H1 (cell line): ENCODE results near the gene MCUB. TPM values are rescaled to one million over a fixed set of nuclear protein-coding genes. Genes with fewer than 3 reads are reported as not detected.

ENCODE experiments used
- BACH1 ChIP-seq: IDR thresholded peaks from 2 replicates; pipeline ENCODE4 v1.6.1; 2012; ENCODE audit warnings: low read length, improper control_type of control experiment
- CEBPB ChIP-seq: IDR thresholded peaks from 2 replicates; pipeline ENCODE4 v1.6.1; 2012; ENCODE audit warnings: low read depth, low read length
- CTBP2 ChIP-seq: IDR thresholded peaks from 2 replicates; pipeline ENCODE4 v1.7.0; 2011; ENCODE audit warnings: borderline replicate concordance, mild to moderate bottlenecking, moderate library complexity, mixed read lengths, low read length; ENCODE audit not compliant: insufficient read depth, insufficient read length
- CTCF ChIP-seq, 3 experiments: IDR thresholded peaks; 1 replicate in 2 of 3; 2 replicates in 1 of 3; pipeline versions ENCODE4 v1.5.1 to v1.6.1; 2011; ENCODE audit warnings: low read length in 3 of 3, mild to moderate bottlenecking in 3 of 3, inconsistent platforms in 2 of 3, low read depth in 1 of 3, moderate library complexity in 1 of 3; ENCODE audit not compliant: insufficient read depth in 1 of 3; ENCODE audit errors: control extremely low read depth in 1 of 3
- EGR1 ChIP-seq: IDR thresholded peaks from 2 replicates; pipeline ENCODE4 v1.6.1; 2011; ENCODE audit warnings: low read depth, low read length, borderline replicate concordance
- KDM1A ChIP-seq: fragments of 200-600, 300-600 bp; sonication (generic); IDR thresholded peaks from 2 replicates; pipeline ENCODE4 v1.7.1; 2016; ENCODE audit warnings: mild to moderate bottlenecking, low read length, borderline replicate concordance
- MAX ChIP-seq: IDR thresholded peaks from 2 replicates; pipeline ENCODE4 v1.6.1; 2012; ENCODE audit warnings: inconsistent platforms
- SIRT6 ChIP-seq: IDR thresholded peaks from one replicate; pipeline ENCODE4 v1.7.1; 2012; ENCODE audit warnings: low read length, inconsistent platforms
- polyA plus RNA-seq, 7 experiments: library from polyadenylated mRNA; depleted of rRNA in 3 of 7; stranded (reverse) in 5 of 7; unstranded in 2 of 7; fragments of >200 nt in 5 of 7; fragments of 200-250 nt in 2 of 7; gene quantifications; 1 replicate in 5 of 7; 2 replicates in 1 of 7; 4 replicates in 1 of 7; pipeline versions ENCODE4 v1.2.1 to v1.2.3, GENCODE V29; 2011 to 2013; ENCODE audit warnings: missing spikeins in 2 of 7, mixed read lengths in 2 of 7
- total RNA-seq: library from RNA; stranded (reverse); fragmentation: NEBNext Ultra II Directional; extraction: Animal tissue kit (Norgen Biotek cat#: 25700); gene quantifications from 2 replicates; pipeline ENCODE4 v1.2.1, GENCODE V29; 2021
- TF ChIP-seq, protein P1 (sequence below): fragments of 300-600 bp; sonication (generic); IDR thresholded peaks from 2 replicates; pipeline ENCODE4 v1.7.1; 2012; ENCODE audit warnings: low read length, moderate library complexity, mild to moderate bottlenecking, inconsistent platforms; ENCODE audit not compliant: insufficient replicate concordance

The MCUB gene
- total and polyA plus RNA-seq, 2 of the 8 experiments (the other 6 are each of a cell fraction or from before 2014, with no cell fraction given), result 15.2 to 19.4 TPM

- TF ChIP-seq, protein P1, sequence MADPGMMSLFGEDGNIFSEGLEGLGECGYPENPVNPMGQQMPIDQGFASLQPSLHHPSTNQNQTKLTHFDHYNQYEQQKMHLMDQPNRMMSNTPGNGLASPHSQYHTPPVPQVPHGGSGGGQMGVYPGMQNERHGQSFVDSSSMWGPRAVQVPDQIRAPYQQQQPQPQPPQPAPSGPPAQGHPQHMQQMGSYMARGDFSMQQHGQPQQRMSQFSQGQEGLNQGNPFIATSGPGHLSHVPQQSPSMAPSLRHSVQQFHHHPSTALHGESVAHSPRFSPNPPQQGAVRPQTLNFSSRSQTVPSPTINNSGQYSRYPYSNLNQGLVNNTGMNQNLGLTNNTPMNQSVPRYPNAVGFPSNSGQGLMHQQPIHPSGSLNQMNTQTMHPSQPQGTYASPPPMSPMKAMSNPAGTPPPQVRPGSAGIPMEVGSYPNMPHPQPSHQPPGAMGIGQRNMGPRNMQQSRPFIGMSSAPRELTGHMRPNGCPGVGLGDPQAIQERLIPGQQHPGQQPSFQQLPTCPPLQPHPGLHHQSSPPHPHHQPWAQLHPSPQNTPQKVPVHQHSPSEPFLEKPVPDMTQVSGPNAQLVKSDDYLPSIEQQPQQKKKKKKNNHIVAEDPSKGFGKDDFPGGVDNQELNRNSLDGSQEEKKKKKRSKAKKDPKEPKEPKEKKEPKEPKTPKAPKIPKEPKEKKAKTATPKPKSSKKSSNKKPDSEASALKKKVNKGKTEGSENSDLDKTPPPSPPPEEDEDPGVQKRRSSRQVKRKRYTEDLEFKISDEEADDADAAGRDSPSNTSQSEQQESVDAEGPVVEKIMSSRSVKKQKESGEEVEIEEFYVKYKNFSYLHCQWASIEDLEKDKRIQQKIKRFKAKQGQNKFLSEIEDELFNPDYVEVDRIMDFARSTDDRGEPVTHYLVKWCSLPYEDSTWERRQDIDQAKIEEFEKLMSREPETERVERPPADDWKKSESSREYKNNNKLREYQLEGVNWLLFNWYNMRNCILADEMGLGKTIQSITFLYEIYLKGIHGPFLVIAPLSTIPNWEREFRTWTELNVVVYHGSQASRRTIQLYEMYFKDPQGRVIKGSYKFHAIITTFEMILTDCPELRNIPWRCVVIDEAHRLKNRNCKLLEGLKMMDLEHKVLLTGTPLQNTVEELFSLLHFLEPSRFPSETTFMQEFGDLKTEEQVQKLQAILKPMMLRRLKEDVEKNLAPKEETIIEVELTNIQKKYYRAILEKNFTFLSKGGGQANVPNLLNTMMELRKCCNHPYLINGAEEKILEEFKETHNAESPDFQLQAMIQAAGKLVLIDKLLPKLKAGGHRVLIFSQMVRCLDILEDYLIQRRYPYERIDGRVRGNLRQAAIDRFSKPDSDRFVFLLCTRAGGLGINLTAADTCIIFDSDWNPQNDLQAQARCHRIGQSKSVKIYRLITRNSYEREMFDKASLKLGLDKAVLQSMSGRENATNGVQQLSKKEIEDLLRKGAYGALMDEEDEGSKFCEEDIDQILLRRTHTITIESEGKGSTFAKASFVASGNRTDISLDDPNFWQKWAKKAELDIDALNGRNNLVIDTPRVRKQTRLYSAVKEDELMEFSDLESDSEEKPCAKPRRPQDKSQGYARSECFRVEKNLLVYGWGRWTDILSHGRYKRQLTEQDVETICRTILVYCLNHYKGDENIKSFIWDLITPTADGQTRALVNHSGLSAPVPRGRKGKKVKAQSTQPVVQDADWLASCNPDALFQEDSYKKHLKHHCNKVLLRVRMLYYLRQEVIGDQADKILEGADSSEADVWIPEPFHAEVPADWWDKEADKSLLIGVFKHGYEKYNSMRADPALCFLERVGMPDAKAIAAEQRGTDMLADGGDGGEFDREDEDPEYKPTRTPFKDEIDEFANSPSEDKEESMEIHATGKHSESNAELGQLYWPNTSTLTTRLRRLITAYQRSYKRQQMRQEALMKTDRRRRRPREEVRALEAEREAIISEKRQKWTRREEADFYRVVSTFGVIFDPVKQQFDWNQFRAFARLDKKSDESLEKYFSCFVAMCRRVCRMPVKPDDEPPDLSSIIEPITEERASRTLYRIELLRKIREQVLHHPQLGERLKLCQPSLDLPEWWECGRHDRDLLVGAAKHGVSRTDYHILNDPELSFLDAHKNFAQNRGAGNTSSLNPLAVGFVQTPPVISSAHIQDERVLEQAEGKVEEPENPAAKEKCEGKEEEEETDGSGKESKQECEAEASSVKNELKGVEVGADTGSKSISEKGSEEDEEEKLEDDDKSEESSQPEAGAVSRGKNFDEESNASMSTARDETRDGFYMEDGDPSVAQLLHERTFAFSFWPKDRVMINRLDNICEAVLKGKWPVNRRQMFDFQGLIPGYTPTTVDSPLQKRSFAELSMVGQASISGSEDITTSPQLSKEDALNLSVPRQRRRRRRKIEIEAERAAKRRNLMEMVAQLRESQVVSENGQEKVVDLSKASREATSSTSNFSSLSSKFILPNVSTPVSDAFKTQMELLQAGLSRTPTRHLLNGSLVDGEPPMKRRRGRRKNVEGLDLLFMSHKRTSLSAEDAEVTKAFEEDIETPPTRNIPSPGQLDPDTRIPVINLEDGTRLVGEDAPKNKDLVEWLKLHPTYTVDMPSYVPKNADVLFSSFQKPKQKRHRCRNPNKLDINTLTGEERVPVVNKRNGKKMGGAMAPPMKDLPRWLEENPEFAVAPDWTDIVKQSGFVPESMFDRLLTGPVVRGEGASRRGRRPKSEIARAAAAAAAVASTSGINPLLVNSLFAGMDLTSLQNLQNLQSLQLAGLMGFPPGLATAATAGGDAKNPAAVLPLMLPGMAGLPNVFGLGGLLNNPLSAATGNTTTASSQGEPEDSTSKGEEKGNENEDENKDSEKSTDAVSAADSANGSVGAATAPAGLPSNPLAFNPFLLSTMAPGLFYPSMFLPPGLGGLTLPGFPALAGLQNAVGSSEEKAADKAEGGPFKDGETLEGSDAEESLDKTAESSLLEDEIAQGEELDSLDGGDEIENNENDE, result no peak
- TF ChIP-seq EGR1 (no peak), CEBPB (no peak), CTBP2 (no peak), KDM1A (no peak), MAX (no peak), BACH1 (no peak), CTCF (IDR thresholded peaks at IDR 0.05; ENCODE audit: control extremely low read depth in 1 of 3, insufficient read depth in 1 of 3, low read depth in 1 of 3, low read length in 3 of 3) (no peak), SIRT6 (no peak)
Observed at GRCh38 chr4:109622626-109623025, 62.6 kb downstream of the MCUB start (continued).
